HCT116 (cell line): ENCODE data around the gene APCDD1L. TPM values are rescaled to one million over a fixed set of nuclear protein-coding genes. Genes with fewer than 3 reads are reported as not detected.

ENCODE experiments used
- ATAC-seq: fragments of 200-7000 bp; cut with Tn5 transposase; 2 replicates; pipeline ENCODE4 v1.9.1; 2020; ENCODE audit warnings: mild to moderate bottlenecking, moderate library complexity
- BruUV-seq: library from RNA; stranded (reverse); fragments of 400-500 nt; replicated peaks from 2 replicates; lab custom pipeline; 2021; lab: Mats Ljungman, UMichigan
- CTCF ChIA-PET: fragments of 300-600 bp; sonication (Branson Sonifier 250); formaldehyde crosslinking; loops from one replicate; lab custom pipeline; 2021; ENCODE audit warnings: antibody characterized with exemption; lab: Charles Lee
- POLR2A ChIA-PET: fragments of 300-600, 350-600 bp; sonication (Branson Sonifier 250); formaldehyde crosslinking; loops from one replicate; lab custom pipeline; 2021; ENCODE audit warnings: antibody characterized with exemption; lab: Charles Lee
- RAD21 ChIA-PET, 2 experiments: fragments of 300-600 bp; sonication (Branson Sonifier 250); formaldehyde crosslinking; loops; one replicate each; lab custom pipeline; 2023; ENCODE audit warnings: low total read pairs in 2 of 2; ENCODE audit not compliant: uncharacterized antibody in 2 of 2, unreplicated experiment in 2 of 2, low non-redundant PET in 1 of 2; lab: Charles Lee
- DNase-seq: peaks from one replicate; pipeline ENCODE4 v3.0.0-alpha.2; 2010; ENCODE audit warnings: low read depth, low spot score
- H2AFZ ChIP-seq: fragments of 200-600 bp; shearing (Covaris generic), sonication (generic); 2 replicates; pipeline ENCODE4 v1.6.1; 2017; ENCODE audit warnings: low read depth, mixed run types, mixed read lengths, antibody characterized with exemption, low read length; ENCODE audit not compliant: poor library complexity, severe bottlenecking
- H3K27ac ChIP-seq: 2 replicates; pipeline ENCODE4 v1.5.1; 2012; ENCODE audit warnings: low read depth, low read length
- H3K27me3 ChIP-seq: fragments of 200-600 bp; sonication (generic); 2 replicates; pipeline ENCODE4 v1.6.1; 2016; ENCODE audit warnings: mixed run types, low read length, mixed read lengths; ENCODE audit not compliant: insufficient read depth
- H3K36me3 ChIP-seq, 2 experiments: fragments of 200-500 bp in 1 of 2; fragments of 200-600 bp in 1 of 2; sonication (Bioruptor generic) in 1 of 2; sonication (generic) in 1 of 2; 2 replicates each; pipeline versions ENCODE4 v1.5.1 to v1.6.1; 2014 to 2016; ENCODE audit warnings: low read length in 2 of 2, inconsistent platforms in 1 of 2, mixed read lengths in 1 of 2, mixed run types in 1 of 2; ENCODE audit not compliant: insufficient read depth in 2 of 2, control insufficient read depth in 1 of 2
- H3K4me1 ChIP-seq, 2 experiments: fragments of 200-600 bp in 1 of 2; sonication (generic) in 1 of 2; 2 replicates each; pipeline versions ENCODE4 v1.5.1 to v1.6.1; 2012 to 2017; ENCODE audit warnings: low read length in 2 of 2, inconsistent platforms in 1 of 2, mild to moderate bottlenecking in 1 of 2, mixed read lengths in 1 of 2, mixed run types in 1 of 2, moderate library complexity in 1 of 2; ENCODE audit not compliant: insufficient read depth in 2 of 2, control insufficient read depth in 1 of 2
- H3K4me2 ChIP-seq: fragments of 200-600 bp; sonication (generic); 2 replicates; pipeline ENCODE4 v1.6.1; 2017; ENCODE audit warnings: mixed run types, low read length, mixed read lengths
- H3K4me3 ChIP-seq, 2 experiments: fragments of 200-600 bp in 1 of 2; sonication (generic) in 1 of 2; replicated peaks in 1 of 2; 2 replicates each; pipeline ENCODE4 v1.5.1; 2011 to 2016; ENCODE audit warnings: low read length in 2 of 2, control low read depth in 1 of 2, low read depth in 1 of 2, mild to moderate bottlenecking in 1 of 2, mixed read lengths in 1 of 2, mixed run types in 1 of 2
- H3K79me2 ChIP-seq: fragments of 200-600 bp; sonication (generic); 2 replicates; pipeline ENCODE4 v1.6.1; 2017; ENCODE audit warnings: mild to moderate bottlenecking, mixed run types, low read length, moderate library complexity, mixed read lengths; ENCODE audit not compliant: insufficient read depth
- H3K9ac ChIP-seq: fragments of 200-600 bp; sonication (generic); 2 replicates; pipeline ENCODE4 v1.6.1; 2016; ENCODE audit warnings: low read length, mixed read lengths
- H3K9me2 ChIP-seq: fragments of 200-600 bp; sonication (generic), shearing (Covaris generic); 2 replicates; pipeline ENCODE4 v1.6.1; 2017; ENCODE audit warnings: mixed run types, mild to moderate bottlenecking, moderate library complexity; ENCODE audit not compliant: insufficient read depth
- H3K9me3 ChIP-seq, 2 experiments: fragments of 200-500 bp in 1 of 2; fragments of 200-600 bp in 1 of 2; sonication (Bioruptor generic) in 1 of 2; sonication (generic) in 1 of 2; 2 replicates each; pipeline ENCODE4 v1.6.1; 2014 to 2017; ENCODE audit warnings: low read length in 2 of 2, mixed read lengths in 2 of 2, inconsistent platforms in 1 of 2, low read depth in 1 of 2, mild to moderate bottlenecking in 1 of 2, mixed run types in 1 of 2, moderate library complexity in 1 of 2; ENCODE audit not compliant: control insufficient read depth in 1 of 2, insufficient read depth in 1 of 2
- H4K20me1 ChIP-seq: fragments of 200-600 bp; sonication (generic), shearing (Covaris generic); 2 replicates; pipeline ENCODE4 v1.6.1; 2017; ENCODE audit warnings: mixed run types, mild to moderate bottlenecking, moderate library complexity; ENCODE audit not compliant: insufficient read depth
- ELF1 ChIP-seq: IDR thresholded peaks from 2 replicates; pipeline ENCODE4 v1.6.1; 2012; ENCODE audit warnings: low read depth, borderline replicate concordance
- EZH2 ChIP-seq: fragments of 200-600 bp; sonication (generic); IDR thresholded peaks from 2 replicates; pipeline ENCODE4 v1.6.1; 2017; ENCODE audit warnings: antibody characterized with exemption, mixed run types
- EZH2phosphoT487 ChIP-seq: fragments of 200-600 bp; IDR thresholded peaks from 2 replicates; pipeline ENCODE4 v1.6.1; 2018; ENCODE audit warnings: antibody characterized with exemption, borderline replicate concordance
- FOSL1 ChIP-seq: IDR thresholded peaks from 2 replicates; pipeline ENCODE4 v1.6.1; 2012; ENCODE audit warnings: low read depth
- MAX ChIP-seq: IDR thresholded peaks from 2 replicates; pipeline ENCODE4 v1.6.1; 2012
- POLR2AphosphoS5 ChIP-seq: IDR thresholded peaks from 2 replicates; pipeline ENCODE4 v1.6.1; 2011; ENCODE audit warnings: mild to moderate bottlenecking, low read depth, low read length, moderate library complexity
- REST ChIP-seq: IDR thresholded peaks from 2 replicates; pipeline ENCODE4 v1.6.1; 2012; ENCODE audit warnings: low read depth
- TCF7L2 ChIP-seq: IDR thresholded peaks from 2 replicates; pipeline ENCODE4 v1.7.0; 2011; ENCODE audit warnings: borderline replicate concordance, inconsistent platforms; ENCODE audit not compliant: insufficient read depth, insufficient read length; ENCODE audit errors: extremely low read depth
- ZBTB33 ChIP-seq: IDR thresholded peaks from 2 replicates; pipeline ENCODE4 v1.6.1; 2011; ENCODE audit warnings: mild to moderate bottlenecking, low read length, moderate library complexity; ENCODE audit not compliant: insufficient replicate concordance; ENCODE audit errors: extremely low read depth
- ZFX ChIP-seq: fragments of 450-650 bp; IDR thresholded peaks from 2 replicates; pipeline ENCODE4 v1.6.1; 2017
- ZNF274 ChIP-seq: fragments of 200-500 bp; sonication (Bioruptor generic); IDR thresholded peaks from 2 replicates; pipeline ENCODE4 v1.6.1; 2014; ENCODE audit warnings: mild to moderate bottlenecking, low read depth, low read length, inconsistent platforms
- intact Hi-C: fragments of 100-400 bp; cut with micrococcal nuclease; formaldehyde crosslinking; loops from 2 replicates; pipeline ENCODE4 v1.10.0; 2022
- total RNA-seq: library from RNA; stranded (reverse); gene quantifications from one replicate; pipeline ENCODE4 v1.2.1, GENCODE V29; 2021; ENCODE audit not compliant: unreplicated experiment

APCDD1L gene
- total RNA-seq, 1 experiment from 2014 or later, result not detected

- no peak for ATAC-seq
Measured at GRCh38 chr20:58555078-58555765, 40.0 kb upstream of the APCDD1L start.

GRCh38 chr20:58554541-58554940 is 39.3 kb upstream of the APCDD1L start:
- ChIA-PET CTCF (no interaction called here), POLR2A (no interaction called here)
- intact Hi-C loops, result no loop called here
- TF ChIP-seq ZBTB33 (no peak), MAX (no peak), EZH2 (no peak), TCF7L2 (no peak), REST (no peak), POLR2AphosphoS5 (no peak), ZFX (no peak), EZH2phosphoT487 (no peak), ELF1 (no peak), FOSL1 (no peak)

More at GRCh38 chr20:58555078-58555765, 40.0 kb upstream of the APCDD1L start:
- Histone ChIP-seq H3K27me3 (peaks cover 18% of the 10 kb centered on the region; the same call in 1 of the 2 replicates), H3K9me2 (no peaks in the 10 kb centered on the region), H3K4me2 (no peak overlapping the region), H2AFZ (no peak overlapping the region), H3K9ac (no peak overlapping the region), H3K36me3 (no peaks in the 10 kb centered on the region), H3K4me1 (peaks cover 0 to 8% of the 10 kb centered on the region in 2 experiments; a peak in 1 of 4 replicates)
- DNase-seq, result no peak
- TF ChIP-seq FOSL1 (0 out of 2 replicates have a peak, but pooled peaks have one; percentile 17), TCF7L2 (no peak), ZNF274 (no peak)
- TF ChIP-seq, all 23 proteins: peak for 1
- RAD21 ChIA-PET, result no interaction called here
- Histone ChIP-seq H4K20me1 (no peaks in the 10 kb centered on the region), H3K27ac (no peak overlapping the region), H3K4me3 (no peak overlapping the region), H3K79me2 (no peaks in the 10 kb centered on the region), H3K9me3 (no peaks in the 10 kb centered on the region)
- intact Hi-C loops, result no loop called here
- CTCF ChIA-PET, result no interaction called here
- no TSS peak for BruUV-seq
- POLR2A ChIA-PET, result no interaction called here

More at GRCh38 chr20:58554541-58554940, 39.3 kb upstream of the APCDD1L start:
- Histone ChIP-seq H2AFZ (no peak overlapping the region), H3K79me2 (no peaks in the 10 kb centered on the region), H3K36me3 (no peaks in the 10 kb centered on the region), H3K27ac (no peak overlapping the region), H3K9me2 (no peaks in the 10 kb centered on the region), H3K4me3 (no peak overlapping the region), H3K4me1 (peaks cover 0 to 8% of the 10 kb centered on the region in 2 experiments; a peak in 1 of 4 replicates), H3K9ac (no peak overlapping the region), H3K9me3 (no peaks in the 10 kb centered on the region), H3K4me2 (no peak overlapping the region), H3K27me3 (peaks cover 18% of the 10 kb centered on the region; the same call in 1 of the 2 replicates), H4K20me1 (no peaks in the 10 kb centered on the region)
- no peak for DNase-seq
- no TSS peak for BruUV-seq
- no peak for ATAC-seq
- RAD21 ChIA-PET, result no interaction called here
